Spleen (tissue), 11 donors: ENCODE data around the gene PLG. TPM values are rescaled to one million over a fixed set of nuclear protein-coding genes. Genes with fewer than 3 reads are reported as not detected.

Source experiments
- DNase-seq: peaks from one replicate; pipeline ENCODE4 v3.0.0-alpha.2; 2020
- H3K27ac ChIP-seq, 8 donors: fragments of 200-600 bp; sonication (generic) in 7 of 8; 1 replicate in 4 of 8; 2 replicates in 4 of 8; pipeline versions ENCODE4 v1.5.0 to v1.8.0; 2016 to 2021; ENCODE audit warnings: inconsistent platforms in 4 of 8, mild to moderate bottlenecking in 4 of 8, moderate library complexity in 1 of 8
- H3K27me3 ChIP-seq, 7 donors: fragments of 200-600 bp; sonication (generic) in 6 of 7; replicated peaks in 1 of 7; 1 replicate in 4 of 7; 2 replicates in 3 of 7; pipeline versions ENCODE4 v1.5.0 to v1.8.0; 2016 to 2021; ENCODE audit warnings: inconsistent platforms in 3 of 7, mild to moderate bottlenecking in 1 of 7
- H3K36me3 ChIP-seq, 6 donors: fragments of 200-600 bp; sonication (generic) in 5 of 6; 1 replicate in 4 of 6; 2 replicates in 2 of 6; pipeline versions ENCODE4 v1.5.0 to v1.8.0; 2016 to 2021; ENCODE audit warnings: inconsistent platforms in 2 of 6
- H3K4me1 ChIP-seq, 6 donors: fragments of 200-600 bp; sonication (generic) in 5 of 6; 1 replicate in 3 of 6; 2 replicates in 3 of 6; pipeline versions ENCODE4 v1.5.0 to v1.8.0; 2016 to 2021; ENCODE audit warnings: inconsistent platforms in 3 of 6
- H3K4me3 ChIP-seq, 8 donors: fragments of 200-600 bp; sonication (generic) in 7 of 8; 1 replicate in 4 of 8; 2 replicates in 4 of 8; pipeline versions ENCODE4 v1.5.0 to v1.8.0; 2016 to 2021; ENCODE audit warnings: inconsistent platforms in 4 of 8, mild to moderate bottlenecking in 4 of 8, moderate library complexity in 2 of 8
- H3K9me3 ChIP-seq, 8 donors: fragments of 200-600 bp; sonication (generic) in 7 of 8; 1 replicate in 4 of 8; 2 replicates in 4 of 8; pipeline versions ENCODE4 v1.5.0 to v1.8.0; 2016 to 2021; ENCODE audit warnings: inconsistent platforms in 4 of 8
- CTCF ChIP-seq, 11 experiments: fragments of 200-600 bp in 7 of 11; fragments of 450-650 bp in 4 of 11; sonication (generic) in 4 of 11; IDR thresholded peaks in 8 of 11; conservative IDR thresholded peaks in 3 of 11; 1 replicate in 7 of 11; 2 replicates in 4 of 11; pipeline versions ENCODE4 v1.4.0 to v1.8.0; 2016 to 2021; ENCODE audit warnings: antibody characterized with exemption in 11 of 11, inconsistent platforms in 4 of 11, mild to moderate bottlenecking in 1 of 11
- POLR2A ChIP-seq, 3 donors: fragments of 450-650 bp; IDR thresholded peaks; one replicate each; pipeline ENCODE4 v1.5.1; 2017; ENCODE audit warnings: antibody characterized with exemption in 3 of 3, mild to moderate bottlenecking in 1 of 3
- POLR2AphosphoS5 ChIP-seq, 3 donors: sonication (generic); formaldehyde crosslinking; IDR thresholded peaks; one replicate each; pipeline ENCODE4 v1.5.1; 2017; ENCODE audit warnings: antibody characterized with exemption in 3 of 3
- WGBS, 5 donors: extraction: QIAGEN DNeasy Blood & Tissue Kit in 3 of 5; methylation state at CpG; one replicate each; pipeline versions ENCODE4 v1.1.5 to v1.1.7; 2013 to 2018; 5-methylcytosine and 5-hydroxymethylcytosine counted together
- intact Hi-C: fragments of 100-400 bp; cut with DNase I; formaldehyde crosslinking; loops from one replicate; pipeline ENCODE4 v1.15.0; 2023; ENCODE audit warnings: low total_unique reads
- polyA plus RNA-seq, 3 donors: library from polyadenylated mRNA; stranded (reverse); fragments of 200-250 nt; gene quantifications; one replicate each; pipeline ENCODE4 v1.2.1, GENCODE V29; 2013
- total RNA-seq, 7 donors: library from RNA; depleted of rRNA in 3 of 7; stranded (reverse); fragments of >200 nt in 3 of 7; fragmentation: NEBNext Ultra II Directional in 4 of 7; extraction: Animal tissue kit (Norgen Biotek cat#: 25700) in 4 of 7; gene quantifications; one replicate each; pipeline versions ENCODE4 v1.1.0 to v1.2.1, GENCODE V29; 2016 to 2021
- donor health status: healthy with polysubstance abuse.
- donor health status: DM: no; HTN: no; CAD: no; lungs with moderate emphysema.
- donor health status: DM: no; HTN: no; CAD: no.
- donor health status: Bipolar disorder and iron deficiency.
- donor health status: healthy.
- donor health status: DM: no; HTN: no; CAD: no.
- donor health status: DM: yes; HTN: yes; CAD: no.

Gene PLG
- total and polyA plus RNA-seq, 10 donors: 0.46 to 0.57 TPM; not detected in 8

GRCh38 chr6:160733050-160733646 is 31.1 kb downstream of the PLG start:
- DNase-seq: no peak
- Histone ChIP-seq H3K27ac (no peak overlapping the region), H3K27me3 (peaks cover 0 to 14% (median 0%) of the 10 kb centered on the region in 7 donors), H3K36me3 (no peaks in the 10 kb centered on the region), H3K4me1 (no peaks in the 10 kb centered on the region), H3K4me3 (no peak overlapping the region), H3K9me3 (no peaks in the 10 kb centered on the region)
- 26 to 34% (median 28%) methylated on average over 7 to 8 of the region's 8 CpGs for WGBS, 5 donors
- intact Hi-C loops: loop anchor here (10.0 kb wide), 1 partner anchor 642 kb away; no protein-coding TSS in a partner anchor
- TF ChIP-seq POLR2A (IDR thresholded peaks at IDR 0.05): no peak
- peak in 8 of 11 experiments; percentile 29 to 66 (median 50) for TF ChIP-seq CTCF (IDR thresholded peaks at IDR 0.05 in 8 of 11, conservative IDR thresholded peaks at IDR 0.05 in 3 of 11)

DNA sequence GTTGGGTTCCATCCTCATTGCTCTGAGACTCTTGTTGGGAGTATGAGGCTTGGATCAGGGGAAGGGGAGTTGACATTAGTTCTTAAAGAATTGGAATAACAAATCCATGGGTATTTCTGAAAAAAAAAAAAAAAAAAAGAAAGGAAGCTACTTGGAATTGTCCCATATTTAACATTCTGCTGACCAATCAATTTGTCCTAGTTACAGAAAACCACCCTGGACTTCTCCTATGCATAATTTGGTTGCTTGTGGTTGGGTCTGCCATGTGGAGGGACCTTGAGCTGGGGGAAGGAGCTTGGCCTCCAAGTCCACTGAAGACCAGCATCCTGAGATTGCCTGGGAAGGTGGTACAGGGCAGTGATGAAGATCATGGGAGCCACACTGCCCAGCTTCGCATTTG is 32.6 kb downstream of the PLG start:
- H3K4me3 ChIP-seq: no peak overlapping the region
- H3K9me3 ChIP-seq: no peaks in the 10 kb centered on the region
- H3K4me1 ChIP-seq: no peaks in the 10 kb centered on the region
- no peaks in the 10 kb centered on the region for H3K36me3 ChIP-seq
- WGBS, 5 donors: 80 to 95% (median 85%) methylated on average over 1 of the region's 1 CpG
- no peak for TF ChIP-seq CTCF (IDR thresholded peaks at IDR 0.05 in 8 of 11, conservative IDR thresholded peaks at IDR 0.05 in 3 of 11)
- no peak for TF ChIP-seq POLR2AphosphoS5 (IDR thresholded peaks at IDR 0.05)
- no peak for TF ChIP-seq POLR2A (IDR thresholded peaks at IDR 0.05)
- peaks cover 0 to 14% (median 0%) of the 10 kb centered on the region in 7 donors for H3K27me3 ChIP-seq
- intact Hi-C loops: loop anchor here (10.0 kb wide), 1 partner anchor 640 kb away; no protein-coding TSS in a partner anchor
- H3K27ac ChIP-seq: no peak overlapping the region
- DNase-seq: no peak

DNA sequence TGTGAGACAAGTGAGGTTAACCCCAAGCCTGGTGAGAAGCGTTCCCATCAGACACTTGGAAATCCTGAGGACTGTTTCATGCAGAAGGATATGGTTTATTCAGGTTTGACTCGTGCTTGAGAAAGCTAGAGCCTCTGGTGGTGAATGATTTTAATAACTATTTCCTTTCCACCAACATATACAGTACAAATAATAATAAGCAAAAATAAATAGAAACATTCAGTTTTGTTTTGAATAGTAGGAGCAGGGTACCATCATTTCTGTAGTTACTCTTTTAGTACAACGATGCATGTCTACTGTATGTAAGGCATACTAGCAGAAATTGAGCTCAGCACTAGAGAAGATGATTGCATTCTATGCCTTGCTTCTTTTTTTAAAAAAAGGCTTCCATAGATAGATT is 33.5 kb downstream of the PLG start:
- no peak for DNase-seq
- 46 to 74% (median 52%) methylated on average over 3 of the region's 3 CpGs for WGBS, 5 donors
- Histone ChIP-seq H3K9me3 (no peaks in the 10 kb centered on the region), H3K27me3 (peaks cover 0 to 14% (median 0%) of the 10 kb centered on the region in 7 donors), H3K4me3 (no peak overlapping the region), H3K4me1 (no peaks in the 10 kb centered on the region), H3K27ac (no peak overlapping the region), H3K36me3 (no peaks in the 10 kb centered on the region)
- TF ChIP-seq POLR2AphosphoS5 (IDR thresholded peaks at IDR 0.05) (no peak), CTCF (IDR thresholded peaks at IDR 0.05 in 8 of 11, conservative IDR thresholded peaks at IDR 0.05 in 3 of 11) (no peak), POLR2A (IDR thresholded peaks at IDR 0.05) (no peak)
- intact Hi-C loops: loop anchor here (10.0 kb wide), 1 partner anchor 639 kb away; no protein-coding TSS in a partner anchor

DNA sequence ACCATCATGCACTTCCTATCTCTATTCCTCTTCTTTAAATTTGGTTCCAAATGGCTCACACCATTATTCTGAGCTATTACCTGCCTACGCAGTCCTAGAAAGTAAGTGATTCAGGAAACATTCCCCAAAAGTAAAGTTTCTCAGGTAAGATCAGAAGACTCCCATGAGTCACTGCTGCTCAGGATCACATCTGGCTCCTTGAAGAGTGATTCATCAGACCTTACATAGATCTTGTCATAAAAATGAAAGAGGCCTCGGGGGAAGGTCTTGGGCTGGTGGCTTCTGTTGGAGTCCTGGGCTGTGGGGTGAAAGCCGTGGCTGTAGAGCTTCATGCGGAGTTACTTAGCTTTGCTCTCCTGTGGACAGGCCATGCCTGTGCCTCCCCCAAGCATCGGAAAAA is 35.9 kb downstream of the PLG start:
- intact Hi-C loops: loop anchor here (10.0 kb wide), 1 partner anchor 637 kb away; no protein-coding TSS in a partner anchor
- Histone ChIP-seq H3K27me3 (peaks cover 0 to 5% (median 0%) of the 10 kb centered on the region in 7 donors), H3K4me1 (no peaks in the 10 kb centered on the region), H3K27ac (no peak overlapping the region), H3K4me3 (no peak overlapping the region), H3K36me3 (no peaks in the 10 kb centered on the region), H3K9me3 (no peaks in the 10 kb centered on the region)
- no peak for DNase-seq
- 85 to 90% (median 87%) methylated on average over 5 of the region's 5 CpGs for WGBS, 5 donors
- no peak for TF ChIP-seq CTCF (IDR thresholded peaks at IDR 0.05 in 8 of 11, conservative IDR thresholded peaks at IDR 0.05 in 3 of 11)
- no peak for TF ChIP-seq POLR2AphosphoS5 (IDR thresholded peaks at IDR 0.05)
- no peak for TF ChIP-seq POLR2A (IDR thresholded peaks at IDR 0.05)
